ENCODE results near the gene OSCP1. TPM values are rescaled to one million over a fixed set of nuclear protein-coding genes. Genes with fewer than 3 reads are reported as not detected.

OSCP1 gene
- total RNA-seq, 1 donor from 2014 or later: 6.3 TPM

DNA sequence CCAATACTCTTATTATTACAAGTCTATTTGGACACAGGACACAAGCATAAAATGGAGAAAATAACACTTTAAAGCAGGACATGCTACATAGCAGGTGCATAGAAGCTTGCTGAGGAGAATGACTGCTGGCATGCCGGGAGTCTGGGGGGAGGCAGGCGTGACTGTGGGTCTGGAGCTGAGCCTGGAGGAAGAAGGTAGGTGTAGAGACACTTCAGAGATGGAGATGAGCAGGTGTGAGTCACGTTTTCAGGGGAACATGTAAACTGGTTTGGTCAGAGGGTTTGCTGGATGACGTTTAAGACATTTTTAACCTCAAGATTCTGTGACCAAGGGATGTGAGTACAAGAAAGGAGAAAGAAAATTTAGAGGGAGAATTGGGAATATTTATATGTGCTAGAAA lies 24.5 kb downstream of the OSCP1 start:
- Mint-ChIP-seq H3K4me1 (ENCODE audit: low read depth, unreplicated experiment) (peaks cover 2% of the 10 kb centered on the region), H3K27me3 (ENCODE audit: unreplicated experiment) (no peaks in the 10 kb centered on the region), H3K36me3 (ENCODE audit: unreplicated experiment) (peaks cover 2% of the 10 kb centered on the region), H3K27ac (ENCODE audit: unreplicated experiment) (no peak overlapping the region), H3K9me3 (ENCODE audit: unreplicated experiment) (no peaks in the 10 kb centered on the region), H3K4me3 (ENCODE audit: unreplicated experiment) (no peak overlapping the region)
- TF ChIP-seq, protein P1, sequence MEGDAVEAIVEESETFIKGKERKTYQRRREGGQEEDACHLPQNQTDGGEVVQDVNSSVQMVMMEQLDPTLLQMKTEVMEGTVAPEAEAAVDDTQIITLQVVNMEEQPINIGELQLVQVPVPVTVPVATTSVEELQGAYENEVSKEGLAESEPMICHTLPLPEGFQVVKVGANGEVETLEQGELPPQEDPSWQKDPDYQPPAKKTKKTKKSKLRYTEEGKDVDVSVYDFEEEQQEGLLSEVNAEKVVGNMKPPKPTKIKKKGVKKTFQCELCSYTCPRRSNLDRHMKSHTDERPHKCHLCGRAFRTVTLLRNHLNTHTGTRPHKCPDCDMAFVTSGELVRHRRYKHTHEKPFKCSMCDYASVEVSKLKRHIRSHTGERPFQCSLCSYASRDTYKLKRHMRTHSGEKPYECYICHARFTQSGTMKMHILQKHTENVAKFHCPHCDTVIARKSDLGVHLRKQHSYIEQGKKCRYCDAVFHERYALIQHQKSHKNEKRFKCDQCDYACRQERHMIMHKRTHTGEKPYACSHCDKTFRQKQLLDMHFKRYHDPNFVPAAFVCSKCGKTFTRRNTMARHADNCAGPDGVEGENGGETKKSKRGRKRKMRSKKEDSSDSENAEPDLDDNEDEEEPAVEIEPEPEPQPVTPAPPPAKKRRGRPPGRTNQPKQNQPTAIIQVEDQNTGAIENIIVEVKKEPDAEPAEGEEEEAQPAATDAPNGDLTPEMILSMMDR (IDR thresholded peaks at IDR 0.05; ENCODE audit: partially characterized antibody, unreplicated experiment): no peak
- DNase-seq: no peak

DNA sequence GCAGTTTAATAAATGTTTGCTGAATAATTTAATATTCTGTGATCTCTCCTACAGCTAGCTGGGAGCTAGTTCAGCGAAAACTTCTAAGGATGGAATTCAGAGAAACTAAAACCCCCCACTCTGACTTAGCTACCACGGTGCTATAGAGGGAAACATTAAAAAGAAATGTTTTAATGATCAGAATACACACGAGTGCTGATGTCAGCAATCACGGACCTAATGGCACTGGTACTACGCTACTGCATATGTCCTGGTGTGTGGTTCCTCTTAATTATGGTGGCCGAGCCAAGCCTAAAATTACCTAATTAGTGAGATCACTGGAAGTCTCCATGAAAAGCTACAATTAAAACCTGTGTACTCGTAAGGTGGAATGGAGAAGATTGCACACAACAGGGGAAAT lies 28.6 kb downstream of the OSCP1 start:
- no peak for DNase-seq
- Mint-ChIP-seq H3K27me3 (ENCODE audit: unreplicated experiment) (no peaks in the 10 kb centered on the region), H3K4me3 (ENCODE audit: unreplicated experiment) (no peak overlapping the region), H3K4me1 (ENCODE audit: low read depth, unreplicated experiment) (peaks cover 3% of the 10 kb centered on the region), H3K27ac (ENCODE audit: unreplicated experiment) (no peak overlapping the region), H3K36me3 (ENCODE audit: unreplicated experiment) (no peaks in the 10 kb centered on the region), H3K9me3 (ENCODE audit: unreplicated experiment) (no peaks in the 10 kb centered on the region)
- TF ChIP-seq, protein P1 (IDR thresholded peaks at IDR 0.05; ENCODE audit: partially characterized antibody, unreplicated experiment): no peak

DNA sequence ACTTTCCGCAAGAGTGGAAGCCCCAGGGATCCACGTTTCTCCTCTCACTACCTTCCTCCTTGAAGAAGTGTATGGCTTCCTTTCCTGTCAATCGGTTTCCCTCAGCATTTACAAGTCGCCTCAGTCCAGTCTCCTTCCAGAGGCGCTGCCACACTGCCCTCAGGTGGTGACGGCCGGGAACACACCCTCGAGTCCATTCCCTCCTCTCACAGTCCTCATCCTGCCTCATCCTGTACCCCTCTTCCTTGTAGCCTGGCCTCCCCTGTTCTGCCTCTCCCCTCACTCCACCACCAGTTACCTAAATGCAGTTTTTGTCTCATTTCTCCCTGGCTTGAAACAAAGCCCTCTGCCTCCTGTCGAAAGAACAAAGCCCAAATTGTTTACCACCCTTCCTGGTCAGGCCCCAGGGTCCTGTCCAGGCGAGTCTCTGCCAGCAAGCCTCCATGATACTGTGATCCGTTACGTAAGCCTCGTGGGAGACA lies 29.4 kb downstream of the OSCP1 start:
- Mint-ChIP-seq H3K27me3 (ENCODE audit: unreplicated experiment) (no peaks in the 10 kb centered on the region), H3K27ac (ENCODE audit: unreplicated experiment) (no peak overlapping the region), H3K36me3 (ENCODE audit: unreplicated experiment) (no peaks in the 10 kb centered on the region), H3K4me1 (ENCODE audit: low read depth, unreplicated experiment) (peaks cover 3% of the 10 kb centered on the region), H3K4me3 (ENCODE audit: unreplicated experiment) (peak overlapping the region; percentile 31), H3K9me3 (ENCODE audit: unreplicated experiment) (no peaks in the 10 kb centered on the region)
- DNase-seq: peak; percentile 94
- TF ChIP-seq, protein P1 (IDR thresholded peaks at IDR 0.05; ENCODE audit: partially characterized antibody, unreplicated experiment): peak; percentile 89

DNA sequence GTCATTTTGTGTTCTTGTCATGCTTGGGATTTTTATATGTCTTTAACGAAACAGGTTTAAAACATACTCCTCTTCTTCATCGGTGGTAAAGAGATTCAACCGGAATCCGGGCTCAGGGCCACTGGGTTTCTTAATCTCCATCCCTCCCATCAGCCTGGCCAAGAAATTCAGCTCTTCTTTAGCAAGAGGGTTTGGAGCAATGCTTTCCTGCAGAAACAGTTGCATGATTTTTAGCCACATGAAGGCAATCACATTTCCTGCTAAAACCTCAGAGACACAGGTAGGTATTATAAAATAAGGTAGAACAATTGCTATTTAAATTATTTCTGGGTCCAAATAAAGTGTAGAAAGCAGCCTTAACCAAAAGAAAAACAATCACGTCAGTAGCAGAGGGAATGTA lies 29.8 kb downstream of the OSCP1 start:
- Mint-ChIP-seq H3K27me3 (ENCODE audit: unreplicated experiment) (no peaks in the 10 kb centered on the region), H3K4me1 (ENCODE audit: low read depth, unreplicated experiment) (peaks cover 3% of the 10 kb centered on the region), H3K27ac (ENCODE audit: unreplicated experiment) (no peak overlapping the region), H3K9me3 (ENCODE audit: unreplicated experiment) (no peaks in the 10 kb centered on the region), H3K36me3 (ENCODE audit: unreplicated experiment) (no peaks in the 10 kb centered on the region), H3K4me3 (ENCODE audit: unreplicated experiment) (no peak overlapping the region)
- TF ChIP-seq, protein P1 (IDR thresholded peaks at IDR 0.05; ENCODE audit: partially characterized antibody, unreplicated experiment): no peak
- no peak for DNase-seq

DNA sequence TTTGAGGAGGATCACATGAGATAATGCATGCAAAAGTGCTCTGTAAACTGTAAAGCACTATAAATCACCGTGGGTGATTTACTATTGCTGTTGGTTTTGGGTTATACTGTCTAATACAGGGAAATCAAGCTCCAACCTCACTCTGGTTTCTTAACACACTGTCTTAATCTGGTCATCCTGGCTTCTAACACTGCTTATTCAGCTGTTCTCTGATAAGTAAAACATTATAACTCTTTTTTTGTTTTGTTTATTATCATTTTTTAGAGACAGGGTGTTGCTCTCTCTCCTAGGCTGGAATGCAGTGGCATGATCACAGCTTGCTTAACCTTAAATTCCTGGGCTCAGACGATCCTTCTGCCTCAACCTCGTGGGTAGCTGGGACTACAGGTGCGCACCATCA lies 30.7 kb downstream of the OSCP1 start:
- Mint-ChIP-seq H3K27me3 (ENCODE audit: unreplicated experiment) (no peaks in the 10 kb centered on the region), H3K4me1 (ENCODE audit: low read depth, unreplicated experiment) (peaks cover 3% of the 10 kb centered on the region), H3K4me3 (ENCODE audit: unreplicated experiment) (no peak overlapping the region), H3K36me3 (ENCODE audit: unreplicated experiment) (no peaks in the 10 kb centered on the region), H3K27ac (ENCODE audit: unreplicated experiment) (no peak overlapping the region), H3K9me3 (ENCODE audit: unreplicated experiment) (no peaks in the 10 kb centered on the region)
- DNase-seq: no peak
- TF ChIP-seq, protein P1 (IDR thresholded peaks at IDR 0.05; ENCODE audit: partially characterized antibody, unreplicated experiment): no peak
